Measurements from ENCODE around the gene DFFA.
A peak's percentile ranks its signal among the peaks of the same experiment; 100 is the strongest.
"Not testable (repeated sequence)": the region's sequence is repeated elsewhere in the genome, so short reads cannot be mapped to it uniquely, and the experiment has no call there.

DFFA gene

DNA sequence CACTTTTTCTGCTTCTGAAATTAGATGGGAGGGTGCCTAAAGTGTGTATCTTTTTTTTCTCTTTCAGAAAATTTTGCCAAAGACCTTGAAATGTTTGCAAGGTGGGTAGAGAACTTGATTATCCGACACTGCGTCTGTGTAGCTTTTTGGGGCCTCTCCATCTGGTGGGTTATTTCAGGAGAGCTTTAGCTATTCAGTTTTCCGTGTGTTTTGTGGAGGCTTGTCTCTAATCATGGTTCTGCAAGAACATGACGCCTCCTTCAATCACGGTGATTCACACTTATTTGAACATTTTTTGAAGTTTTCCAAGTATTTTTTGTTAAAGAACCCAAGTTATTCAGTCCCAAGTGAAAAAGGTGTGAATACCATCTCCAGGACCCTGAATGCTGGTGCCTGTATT is 37.7 kb downstream of the DFFA start:
- no peak for TF ChIP-seq TAF1 (IDR thresholded peaks at IDR 0.05; ENCODE audit: low read depth, low read length)
- no peak for TF ChIP-seq POU2F2 (IDR thresholded peaks at IDR 0.05; ENCODE audit: low read depth, low read length)
- no peak for TF ChIP-seq POLR2A (IDR thresholded peaks at IDR 0.05; ENCODE audit: low read depth, low read length)
- TF ChIP-seq SPI1 (IDR thresholded peaks at IDR 0.05; ENCODE audit: low read depth, low read length), result no peak
- TF ChIP-seq POLR2AphosphoS5 (IDR thresholded peaks at IDR 0.05; ENCODE audit: low read depth, low read length), result no peak
- TF ChIP-seq PAX5 (IDR thresholded peaks at IDR 0.05; ENCODE audit: insufficient read depth, low read length, severe bottlenecking), result no peak
- DNase-seq (ENCODE audit: insufficient read length, low spot score) (no peak), FAIRE-seq (no peak)

DNA sequence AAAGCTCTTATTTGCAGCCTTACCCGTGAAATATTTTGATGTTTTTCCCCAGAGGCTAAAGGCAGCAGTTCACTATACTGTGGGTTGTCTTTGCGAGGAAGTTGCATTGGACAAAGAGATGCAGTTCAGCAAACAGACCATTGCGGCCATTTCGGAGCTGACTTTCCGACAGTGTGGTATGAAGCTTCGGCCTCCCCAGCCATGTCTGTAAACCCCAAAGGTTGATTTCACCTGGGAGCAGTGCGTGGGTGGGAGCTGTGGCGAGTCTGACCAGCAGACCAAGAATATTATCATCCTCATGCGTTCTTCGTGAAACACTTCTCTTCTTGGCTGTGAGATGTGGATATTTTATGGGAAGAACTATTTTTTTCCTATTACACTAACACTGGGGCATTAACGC is 38.5 kb downstream of the DFFA start:
- no peak for TF ChIP-seq POLR2AphosphoS5 (IDR thresholded peaks at IDR 0.05; ENCODE audit: low read depth, low read length)
- no peak for TF ChIP-seq TAF1 (IDR thresholded peaks at IDR 0.05; ENCODE audit: low read depth, low read length)
- no peak for TF ChIP-seq POU2F2 (IDR thresholded peaks at IDR 0.05; ENCODE audit: low read depth, low read length)
- FAIRE-seq (no peak), DNase-seq (ENCODE audit: insufficient read length, low spot score) (no peak)

DNA sequence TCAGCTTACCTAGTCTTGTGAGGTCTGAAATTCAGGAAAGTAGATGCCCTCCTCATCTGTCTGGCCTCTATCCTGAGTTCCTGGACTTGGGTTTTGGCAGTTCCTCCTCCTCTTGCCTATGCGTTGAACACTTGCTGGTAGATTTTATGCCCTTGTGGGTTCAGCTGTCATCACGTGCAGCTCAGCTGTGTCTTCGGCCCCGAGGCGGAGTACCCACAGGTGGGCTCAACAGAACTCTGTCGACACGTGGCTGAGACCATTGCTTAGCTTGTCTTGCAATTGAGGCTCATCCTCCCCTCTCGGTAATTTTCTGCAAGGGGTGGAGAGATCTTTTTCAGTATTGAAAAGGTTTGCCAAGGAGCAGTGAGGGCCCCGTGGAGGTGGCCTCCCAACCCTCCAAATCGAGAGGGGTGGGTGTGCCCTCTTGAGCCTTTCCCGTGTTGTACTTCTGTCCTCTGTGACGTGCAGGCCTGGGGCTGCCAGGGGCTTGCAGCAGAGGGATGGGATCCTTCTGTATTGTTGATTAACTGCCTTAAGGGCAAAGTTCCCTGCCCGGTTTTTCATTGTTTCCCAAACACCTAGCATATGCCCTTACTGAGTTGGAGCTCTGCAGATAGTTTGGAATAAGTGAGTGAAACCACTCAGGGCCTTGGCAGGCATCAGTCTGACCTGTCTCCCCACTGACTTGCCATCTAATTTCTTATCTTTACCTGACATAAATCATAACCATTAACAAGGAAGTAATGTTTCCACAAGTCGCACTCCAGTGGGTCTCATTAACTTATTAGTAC is 39.2 kb downstream of the DFFA start:
- FAIRE-seq (no peak), DNase-seq (ENCODE audit: insufficient read length, low spot score) (no peak)
- TF ChIP-seq POU2F2 (IDR thresholded peaks at IDR 0.05; ENCODE audit: low read depth, low read length), result no peak
- TF ChIP-seq SPI1 (IDR thresholded peaks at IDR 0.05; ENCODE audit: low read depth, low read length), result no peak
- no peak for TF ChIP-seq TAF1 (IDR thresholded peaks at IDR 0.05; ENCODE audit: low read depth, low read length)
- no peak for TF ChIP-seq PAX5 (IDR thresholded peaks at IDR 0.05; ENCODE audit: insufficient read depth, low read length, severe bottlenecking)
- TF ChIP-seq POLR2AphosphoS5 (IDR thresholded peaks at IDR 0.05; ENCODE audit: low read depth, low read length), result no peak
- no peak for TF ChIP-seq POLR2A (IDR thresholded peaks at IDR 0.05; ENCODE audit: low read depth, low read length)

DNA sequence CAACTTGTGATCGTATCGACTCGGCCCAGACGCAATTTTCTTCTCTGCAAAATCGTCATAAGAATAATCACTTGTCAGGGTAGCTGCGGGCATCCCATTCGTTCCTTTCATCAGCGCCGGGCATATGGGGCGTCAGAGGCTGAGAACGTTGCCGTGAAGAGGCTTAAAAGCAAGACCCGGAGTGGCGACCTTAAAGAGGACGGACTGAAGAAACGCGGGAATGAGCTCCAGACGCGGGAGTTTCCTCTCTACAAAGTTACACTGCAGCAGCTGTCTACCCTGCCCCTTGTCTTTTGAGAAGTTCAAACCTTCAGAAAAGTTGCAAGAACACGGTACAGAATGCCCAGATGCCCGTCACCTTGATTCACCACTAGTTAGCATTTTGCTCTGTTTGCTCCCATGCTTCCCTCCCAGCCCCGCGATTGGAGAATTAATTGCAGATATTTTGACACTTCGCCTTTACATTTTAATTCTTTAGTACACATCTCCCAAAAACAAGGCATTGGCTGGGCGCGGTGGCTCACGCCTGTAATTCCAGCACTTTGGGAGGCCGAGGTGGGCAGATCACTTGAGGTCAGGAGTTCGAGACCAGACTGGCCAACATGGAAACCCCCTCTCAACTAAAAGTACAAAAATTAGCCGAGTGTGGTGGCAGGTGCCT is 41.1 kb downstream of the DFFA start:
- FAIRE-seq, result no peak
- DNase-seq (ENCODE audit: insufficient read length, low spot score), result no peak
- TF ChIP-seq POU2F2 (IDR thresholded peaks at IDR 0.05; ENCODE audit: low read depth, low read length) (no peak), TAF1 (IDR thresholded peaks at IDR 0.05; ENCODE audit: low read depth, low read length) (no peak), POLR2A (IDR thresholded peaks at IDR 0.05; ENCODE audit: low read depth, low read length) (no peak), PAX5 (IDR thresholded peaks at IDR 0.05; ENCODE audit: insufficient read depth, low read length, severe bottlenecking) (no peak), SPI1 (IDR thresholded peaks at IDR 0.05; ENCODE audit: low read depth, low read length) (no peak), POLR2AphosphoS5 (IDR thresholded peaks at IDR 0.05; ENCODE audit: low read depth, low read length) (no peak)

DNA sequence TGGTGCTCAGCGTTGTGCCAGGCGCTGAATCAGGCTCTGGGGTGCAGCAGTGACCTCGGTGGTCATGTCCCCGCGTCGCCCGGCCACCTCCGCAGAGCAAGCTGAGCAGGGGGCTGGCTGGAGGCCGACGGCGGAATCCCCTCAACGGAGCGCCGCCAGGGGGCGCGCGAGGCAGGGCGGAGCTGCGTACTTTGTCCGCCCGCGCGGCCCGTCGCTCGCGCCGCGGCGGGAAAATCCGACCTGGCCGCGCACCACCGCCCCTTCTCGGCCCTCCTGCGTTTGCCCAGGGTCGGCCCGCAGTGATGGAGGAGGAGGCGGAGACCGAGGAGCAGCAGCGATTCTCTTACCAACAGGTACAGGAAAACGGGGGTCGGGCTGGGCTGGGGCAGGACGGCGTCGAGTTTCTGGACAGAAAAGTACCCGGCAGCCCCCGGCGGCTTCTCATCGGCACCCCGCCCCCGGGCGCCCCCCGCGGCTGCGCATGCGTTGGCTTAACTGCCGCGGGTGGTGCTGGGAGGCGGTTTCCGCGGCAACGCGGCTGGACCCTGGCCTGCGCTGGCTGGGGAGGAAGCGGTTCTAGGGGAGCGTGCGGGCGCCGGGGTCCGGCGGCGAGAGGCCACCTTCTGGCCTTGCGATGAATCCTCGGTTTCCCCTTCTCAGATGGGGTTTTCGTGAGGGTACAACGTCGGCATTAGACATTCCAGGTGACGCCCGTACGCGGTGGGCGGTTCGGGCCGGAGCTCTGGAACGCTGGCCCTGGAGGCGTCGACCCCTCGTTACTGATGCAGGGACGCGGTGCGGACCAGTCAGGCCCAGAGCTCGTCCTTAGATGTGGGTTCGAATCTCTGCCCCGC is 41.9 kb downstream of the DFFA start, which contains the start of gene CENPS:
Gene CENPS, plus strand, starts transcription at position 218 of the 854 bp plus-strand sequence. Its CDS starts 85 bp downstream, at position 303.
- DNase-seq (ENCODE audit: insufficient read length, low spot score) (peak; percentile 97), FAIRE-seq (peak; percentile 93)
- no peak; the same call in none of the 2 replicates for TF ChIP-seq POLR2A (IDR thresholded peaks at IDR 0.05; ENCODE audit: low read depth, low read length)
- TF ChIP-seq TAF1 (IDR thresholded peaks at IDR 0.05; ENCODE audit: low read depth, low read length), result 0 out of 2 replicates have a peak, but pooled peaks have one; percentile 25
- TF ChIP-seq POLR2AphosphoS5 (IDR thresholded peaks at IDR 0.05; ENCODE audit: low read depth, low read length), result no peak
- TF ChIP-seq POU2F2 (IDR thresholded peaks at IDR 0.05; ENCODE audit: low read depth, low read length), result peak; percentile 41; the same call in 1 of the 2 replicates
- TF ChIP-seq PAX5 (IDR thresholded peaks at IDR 0.05; ENCODE audit: insufficient read depth, low read length, severe bottlenecking), result peak; percentile 58
- peak; percentile 65 for TF ChIP-seq SPI1 (IDR thresholded peaks at IDR 0.05; ENCODE audit: low read depth, low read length)

DNA sequence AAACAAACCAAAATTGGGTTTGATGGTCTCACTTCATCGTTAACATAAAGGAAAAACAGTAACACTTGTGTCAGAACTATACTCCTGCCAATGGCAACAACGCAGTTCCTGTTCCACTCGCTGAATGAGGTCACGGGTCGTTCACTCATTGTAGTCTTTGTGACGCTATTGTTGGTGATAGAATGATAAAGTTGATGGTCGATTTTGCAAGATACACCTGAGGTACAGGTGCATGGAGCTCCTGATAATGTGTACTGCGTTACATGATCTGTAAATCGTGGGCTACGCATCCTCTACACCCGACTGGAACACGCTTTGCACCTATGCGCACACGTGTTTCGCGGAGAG is 42.5 kb downstream of the DFFA start:
- FAIRE-seq, result no peak
- no peak for TF ChIP-seq POU2F2 (IDR thresholded peaks at IDR 0.05; ENCODE audit: low read depth, low read length)
- peak; percentile 42; the same call in 1 of the 2 replicates for TF ChIP-seq POLR2AphosphoS5 (IDR thresholded peaks at IDR 0.05; ENCODE audit: low read depth, low read length)
- peak; percentile 33; the same call in 1 of the 2 replicates for TF ChIP-seq SPI1 (IDR thresholded peaks at IDR 0.05; ENCODE audit: low read depth, low read length)
- no peak for DNase-seq (ENCODE audit: insufficient read length, low spot score)

DNA sequence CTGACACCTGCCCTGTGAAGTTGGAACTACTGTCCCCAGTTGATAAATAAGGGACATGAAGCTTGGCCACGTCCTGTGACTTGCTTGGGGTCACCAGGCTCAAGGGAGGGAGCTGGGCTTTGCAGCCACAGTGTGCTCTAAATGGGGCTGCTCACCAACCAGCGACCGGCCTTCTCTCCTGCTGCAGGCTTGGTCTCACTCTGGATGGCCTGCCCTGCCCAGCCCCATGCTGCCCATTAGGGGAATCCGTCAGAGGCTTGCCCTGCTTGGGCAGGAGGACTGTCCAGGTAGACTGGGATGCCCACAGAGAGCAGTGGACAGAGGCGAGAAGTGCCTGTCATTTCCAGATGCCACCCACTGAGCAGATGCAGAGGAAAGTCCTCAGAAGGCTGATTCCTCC is 43.3 kb downstream of the DFFA start:
- TF ChIP-seq POLR2AphosphoS5 (IDR thresholded peaks at IDR 0.05; ENCODE audit: low read depth, low read length) (no peak), POU2F2 (IDR thresholded peaks at IDR 0.05; ENCODE audit: low read depth, low read length) (no peak), SPI1 (IDR thresholded peaks at IDR 0.05; ENCODE audit: low read depth, low read length) (no peak), TAF1 (IDR thresholded peaks at IDR 0.05; ENCODE audit: low read depth, low read length) (no peak), PAX5 (IDR thresholded peaks at IDR 0.05; ENCODE audit: insufficient read depth, low read length, severe bottlenecking) (no peak), POLR2A (IDR thresholded peaks at IDR 0.05; ENCODE audit: low read depth, low read length) (no peak)
- no peak for DNase-seq (ENCODE audit: insufficient read length, low spot score)
- no peak for FAIRE-seq

DNA sequence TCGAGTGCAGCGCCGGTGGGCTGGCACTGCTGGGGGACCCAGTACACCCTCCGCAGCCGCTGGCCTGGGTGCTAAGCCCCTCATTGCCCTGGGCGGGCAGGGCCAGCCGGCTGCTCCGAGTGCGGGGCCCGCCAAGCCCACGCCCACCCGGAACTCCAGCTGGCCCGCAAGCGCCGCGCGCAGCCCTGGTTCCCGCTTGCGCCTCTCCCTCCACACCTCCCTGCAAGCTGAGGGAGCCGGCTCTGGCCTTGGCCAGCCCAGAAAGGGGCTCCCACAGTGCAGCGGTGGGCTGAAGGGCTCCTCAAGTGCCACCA is 45.8 kb downstream of the DFFA start:
- not testable (repeated sequence) for DNase-seq (ENCODE audit: insufficient read length, low spot score); FAIRE-seq

DNA sequence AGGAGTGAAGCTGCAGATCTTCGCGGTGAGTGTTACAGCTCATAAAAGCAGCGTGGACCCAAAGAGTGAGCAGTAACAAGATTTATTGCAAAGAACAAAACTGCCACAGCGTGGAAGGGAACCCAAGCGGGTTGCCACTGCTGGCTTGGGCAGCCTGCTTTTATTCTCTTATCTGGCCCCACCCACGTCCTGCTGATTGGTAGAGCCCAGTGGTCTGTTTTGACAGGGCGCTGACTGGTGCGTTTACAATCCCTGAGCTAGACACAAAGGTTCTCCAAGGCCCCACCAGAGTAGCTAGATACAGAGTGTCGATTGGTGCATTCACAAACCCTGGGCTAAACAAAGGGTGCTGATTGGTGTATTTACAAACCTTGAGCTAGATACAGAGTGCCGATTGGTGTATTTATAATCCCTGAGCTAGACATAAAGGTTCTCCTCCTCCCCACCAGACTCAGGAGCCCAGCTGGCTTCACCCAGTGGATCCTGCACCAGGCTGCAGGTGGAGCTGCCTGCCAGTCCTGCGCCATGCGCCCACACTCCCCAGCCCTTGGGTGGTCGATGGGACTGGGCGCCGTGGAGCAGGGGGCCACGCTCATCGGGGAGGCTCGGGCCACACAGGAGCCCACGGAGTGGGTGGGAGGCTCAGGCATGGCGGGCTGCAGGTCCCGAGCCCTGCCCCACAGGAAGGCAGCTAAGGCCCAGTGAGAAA is 46.3 kb downstream of the DFFA start:
- DNase-seq (ENCODE audit: insufficient read length, low spot score); FAIRE-seq: not testable (repeated sequence)

Measured in GM12891 (cell line).